ENCODE results near the gene SNX17.
"Not testable (repeated sequence)": the region's sequence is repeated elsewhere in the genome, so short reads cannot be mapped to it uniquely, and the experiment has no call there.

Gene SNX17

GRCh38 chr2:27407798-27408491 is 37.5 kb downstream of the SNX17 start:
- DNase-seq = no peak

GRCh38 chr2:27408601-27409320 is 38.3 kb downstream of the SNX17 start:
- peak; percentile 30 for DNase-seq

- DNase-seq = peak; percentile 97
Measured at GRCh38 chr2:27409321-27410073, 39.1 kb downstream of the SNX17 start, which contains the start of gene PPM1G. PPM1G (minus strand) TSS chr2:27409591; CDS start chr2:27409422, 169 bp downstream.

- DNase-seq = no peak
Measured at GRCh38 chr2:27412419-27413152, 42.2 kb downstream of the SNX17 start.

- DNase-seq = no peak
Measured at GRCh38 chr2:27416151-27416550, 45.7 kb downstream of the SNX17 start.

GRCh38 chr2:27420996-27421395 is 50.6 kb downstream of the SNX17 start:
- no peak for DNase-seq

- DNase-seq = no peak
Measured at GRCh38 chr2:27421660-27422250, 51.3 kb downstream of the SNX17 start.

- DNase-seq = no peak
Measured at GRCh38 chr2:27422958-27423357, 52.5 kb downstream of the SNX17 start.

GRCh38 chr2:27425039-27425438 is 54.6 kb downstream of the SNX17 start:
- DNase-seq = not testable (repeated sequence)

Data from stimulated activated CD4-positive, alpha-beta T cell treated with anti-CD3 and anti-CD28 coated beads, Interleukin-4, amount 100 ng/mL, for 24 hours (primary cell).